GM12872 (cell line): ENCODE data around the gene RBM34.

ENCODE experiments used
- TF ChIP-seq, protein P1 (sequence below): IDR thresholded peaks from 3 replicates; pipeline ENCODE4 v1.5.1; 2011; ENCODE audit warnings: low read depth, mild to moderate bottlenecking, low read length, moderate library complexity; ENCODE audit not compliant: insufficient read depth

Gene RBM34

DNA sequence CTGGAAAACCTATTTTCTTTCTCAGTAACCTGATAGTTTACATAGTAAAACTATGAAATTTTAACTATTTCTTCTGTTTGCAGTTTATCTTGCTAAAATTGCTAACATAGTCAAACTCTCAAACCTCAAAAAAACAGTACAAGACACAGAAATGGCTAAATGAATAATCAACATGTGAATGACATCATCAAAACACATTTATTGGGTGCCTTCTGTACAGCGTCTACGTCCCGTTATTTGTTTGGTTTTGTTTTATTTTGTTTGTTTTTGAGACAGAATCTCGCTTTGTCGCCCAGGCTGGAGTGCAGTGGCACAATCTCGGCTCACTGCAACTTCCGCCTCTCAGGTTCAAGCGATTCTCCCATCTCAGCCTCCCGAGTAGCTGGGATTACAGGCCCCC is 11.2 kb downstream of the RBM34 start:
- TF ChIP-seq, protein P1, sequence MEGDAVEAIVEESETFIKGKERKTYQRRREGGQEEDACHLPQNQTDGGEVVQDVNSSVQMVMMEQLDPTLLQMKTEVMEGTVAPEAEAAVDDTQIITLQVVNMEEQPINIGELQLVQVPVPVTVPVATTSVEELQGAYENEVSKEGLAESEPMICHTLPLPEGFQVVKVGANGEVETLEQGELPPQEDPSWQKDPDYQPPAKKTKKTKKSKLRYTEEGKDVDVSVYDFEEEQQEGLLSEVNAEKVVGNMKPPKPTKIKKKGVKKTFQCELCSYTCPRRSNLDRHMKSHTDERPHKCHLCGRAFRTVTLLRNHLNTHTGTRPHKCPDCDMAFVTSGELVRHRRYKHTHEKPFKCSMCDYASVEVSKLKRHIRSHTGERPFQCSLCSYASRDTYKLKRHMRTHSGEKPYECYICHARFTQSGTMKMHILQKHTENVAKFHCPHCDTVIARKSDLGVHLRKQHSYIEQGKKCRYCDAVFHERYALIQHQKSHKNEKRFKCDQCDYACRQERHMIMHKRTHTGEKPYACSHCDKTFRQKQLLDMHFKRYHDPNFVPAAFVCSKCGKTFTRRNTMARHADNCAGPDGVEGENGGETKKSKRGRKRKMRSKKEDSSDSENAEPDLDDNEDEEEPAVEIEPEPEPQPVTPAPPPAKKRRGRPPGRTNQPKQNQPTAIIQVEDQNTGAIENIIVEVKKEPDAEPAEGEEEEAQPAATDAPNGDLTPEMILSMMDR, result no peak

DNA sequence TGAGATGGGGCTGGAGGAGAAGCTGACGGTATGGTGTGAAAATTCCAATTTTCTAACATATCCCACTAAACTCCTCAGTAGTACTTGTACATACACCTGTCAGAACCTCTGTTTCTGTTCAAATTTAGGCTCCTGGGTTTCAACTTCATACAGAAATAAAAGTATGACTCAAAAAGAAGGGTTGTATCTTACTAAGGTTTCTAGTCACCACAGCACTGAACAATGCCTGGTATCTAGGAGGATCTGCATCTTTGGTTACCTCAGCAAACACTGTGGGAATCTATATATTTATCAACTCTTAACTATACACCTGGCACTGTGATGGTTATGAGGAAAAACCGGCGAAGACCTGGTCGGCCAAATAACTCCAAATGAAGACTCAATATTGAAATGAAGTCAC is 13.8 kb downstream of the RBM34 start:
- TF ChIP-seq, protein P1, result no peak

DNA sequence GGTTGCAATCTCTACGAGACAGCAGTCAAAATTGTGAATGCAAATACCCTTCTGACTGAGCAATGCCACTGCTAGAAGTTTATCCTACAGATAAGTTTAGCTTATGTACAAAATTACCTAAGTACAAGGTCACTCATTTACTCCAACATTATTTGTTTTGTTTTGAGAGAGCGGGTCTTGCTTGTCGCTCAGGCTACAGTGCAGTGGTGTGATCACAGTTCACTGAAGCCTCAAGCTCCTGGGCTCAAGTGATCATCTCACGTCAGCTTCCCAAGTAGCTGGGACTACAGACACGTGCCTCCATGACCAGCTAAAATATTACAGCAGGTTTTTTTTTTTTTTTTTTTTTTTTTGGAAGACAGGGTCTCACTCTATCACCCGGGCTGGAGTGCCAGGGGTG is 15.4 kb downstream of the RBM34 start:
- TF ChIP-seq, protein P1, result no peak

DNA sequence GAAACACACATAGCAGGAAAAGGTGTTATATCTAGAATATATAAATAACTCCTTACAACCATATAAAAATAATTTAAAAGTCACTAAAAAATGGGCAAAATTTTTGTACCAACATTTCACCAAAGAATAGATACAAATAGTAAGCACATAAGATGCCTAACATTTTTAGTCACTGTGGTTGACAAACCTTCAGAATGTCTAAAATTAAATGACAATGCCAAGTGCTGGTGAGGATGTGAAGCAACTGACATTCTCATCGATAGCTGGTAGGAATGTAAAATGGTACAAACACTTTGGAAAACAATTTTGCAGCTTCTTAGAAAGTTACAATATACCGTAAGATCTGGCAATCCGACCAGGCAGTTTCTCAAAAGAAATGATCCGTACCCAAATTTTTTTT is 18.1 kb downstream of the RBM34 start:
- TF ChIP-seq, protein P1, result no peak

DNA sequence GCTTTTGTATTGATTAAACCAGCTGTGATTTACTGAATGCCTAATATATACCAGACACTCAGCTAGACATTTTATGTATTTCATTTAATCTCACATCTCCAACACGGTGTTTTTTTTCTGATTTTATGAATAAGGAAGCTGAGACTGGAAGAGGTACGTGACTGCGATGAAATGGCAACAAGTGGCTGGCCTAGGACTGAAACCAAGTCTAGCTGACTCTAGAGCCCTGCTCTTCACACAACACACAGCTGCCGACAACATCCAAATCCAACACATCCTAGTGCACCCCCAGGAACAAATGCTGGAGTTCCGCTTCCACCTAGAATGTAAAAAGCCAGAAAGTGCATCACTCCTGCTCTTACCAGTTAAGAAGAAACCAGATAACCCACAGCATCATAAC is 21.7 kb downstream of the RBM34 start:
- TF ChIP-seq, protein P1, result no peak

DNA sequence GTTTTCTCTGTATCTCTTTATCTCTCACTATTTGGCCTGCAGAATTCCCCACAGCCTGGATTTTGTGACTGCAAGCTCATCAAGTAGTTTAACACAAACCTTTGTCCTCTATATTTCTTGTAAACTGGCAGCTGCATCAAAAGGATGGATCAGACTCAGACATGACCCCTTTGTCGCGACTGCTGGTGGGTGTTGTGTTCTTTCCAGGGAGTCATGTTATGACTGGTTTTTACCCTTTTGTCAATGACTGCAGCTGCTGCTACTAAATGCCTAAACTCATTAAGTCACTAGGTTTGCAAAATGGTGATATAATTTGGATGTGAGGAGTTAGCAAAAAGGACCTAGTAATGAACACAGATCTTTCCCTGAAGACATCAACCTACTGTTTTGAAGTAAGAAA is 22.2 kb downstream of the RBM34 start:
- TF ChIP-seq, protein P1, result no peak

DNA sequence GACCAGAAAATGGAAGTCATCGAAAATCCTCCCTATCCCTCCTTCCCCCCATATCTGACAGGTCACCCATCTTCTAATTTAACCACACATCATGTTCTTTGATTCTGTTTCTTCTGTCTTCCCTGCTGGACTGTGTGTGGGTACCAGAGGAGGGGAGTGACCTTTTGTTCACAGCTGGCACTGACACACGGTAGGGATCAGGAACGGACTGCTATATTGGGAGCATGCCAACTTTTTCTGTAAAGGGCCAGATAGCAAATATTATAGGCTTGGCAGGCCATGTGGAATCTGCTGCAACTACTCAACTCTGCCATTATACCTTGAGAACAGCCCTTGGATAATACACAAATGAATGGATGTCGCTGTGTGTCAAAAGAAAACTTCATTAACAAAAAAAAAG is 24.9 kb downstream of the RBM34 start:
- TF ChIP-seq, protein P1, result no peak

DNA sequence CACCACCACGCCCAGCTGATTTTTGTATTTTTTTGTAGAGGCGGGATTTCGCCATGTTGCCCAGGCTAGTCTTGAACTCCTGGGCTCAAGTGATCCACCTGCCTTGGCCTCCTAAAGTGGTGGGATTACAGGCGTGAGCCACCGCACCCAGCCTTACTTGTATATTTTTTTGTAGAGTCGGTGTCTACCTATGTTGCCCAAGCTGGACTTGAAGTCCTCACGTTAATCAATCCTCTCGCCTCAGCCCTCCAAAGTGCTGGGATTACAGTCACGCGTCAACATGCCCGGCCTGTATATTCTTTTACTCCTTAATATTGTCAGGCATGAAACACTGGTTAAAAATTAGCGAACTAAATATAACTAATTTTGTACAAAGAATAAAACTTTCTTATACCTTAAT is 26.9 kb downstream of the RBM34 start:
- TF ChIP-seq, protein P1, result no peak
